Prostate gland (tissue), 2 donors: ENCODE data around the gene RCC1.

Experiments
- POLR2A ChIP-seq: fragments of 450-650 bp; IDR thresholded peaks from one replicate; pipeline ENCODE4 v1.6.1; 2016; ENCODE audit warnings: antibody characterized with exemption, mild to moderate bottlenecking
- POLR2AphosphoS5 ChIP-seq: sonication (generic); formaldehyde crosslinking; IDR thresholded peaks from one replicate; pipeline ENCODE4 v1.6.1; 2017; ENCODE audit warnings: antibody characterized with exemption
- TF ChIP-seq, protein P1 (sequence below), 4 experiments: fragments of 200-600 bp in 2 of 4; fragments of 450-650 bp in 2 of 4; sonication (generic) in 2 of 4; IDR thresholded peaks; 1 replicate in 3 of 4; 2 replicates in 1 of 4; pipeline ENCODE4 v1.5.1; 2016 to 2019; ENCODE audit warnings: antibody characterized with exemption in 4 of 4, mild to moderate bottlenecking in 2 of 4, moderate library complexity in 2 of 4

DNA sequence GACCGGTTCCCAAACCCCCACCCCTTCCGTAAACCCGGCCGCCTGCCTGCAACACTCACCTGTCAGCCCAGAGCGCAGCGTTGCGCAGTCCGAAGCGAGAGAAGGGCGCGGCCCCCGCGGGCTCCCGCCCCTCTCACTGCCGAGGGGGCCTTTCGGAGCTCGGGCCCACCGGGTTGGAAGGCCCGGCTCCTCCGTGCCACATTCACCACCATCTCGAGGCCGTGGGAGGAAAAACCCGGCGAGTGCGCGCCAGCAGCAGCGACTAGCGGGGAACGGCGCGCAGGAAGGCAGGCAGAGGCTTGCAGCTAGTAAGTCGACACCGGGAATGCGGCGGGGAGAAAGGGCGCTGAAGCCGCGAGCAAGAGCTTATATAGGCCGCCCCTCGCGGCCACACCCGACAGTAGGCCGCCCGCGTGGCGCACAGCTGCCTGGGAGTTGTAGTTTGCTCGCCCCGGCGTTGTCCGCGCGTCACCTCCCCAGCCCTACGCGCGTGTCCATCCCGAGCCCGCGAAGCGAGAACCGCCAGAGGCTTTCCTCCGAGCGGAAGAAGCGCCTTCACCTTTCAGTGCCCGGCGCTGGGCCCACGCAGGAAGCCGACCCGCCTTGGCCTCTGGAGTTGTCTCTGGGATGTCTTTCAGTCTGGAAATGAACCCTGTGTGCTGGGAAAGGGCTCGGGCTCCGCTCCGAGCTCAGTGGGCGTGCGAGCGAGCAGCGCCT is 75.8 kb downstream of the RCC1 start:
- TF ChIP-seq, protein P1, sequence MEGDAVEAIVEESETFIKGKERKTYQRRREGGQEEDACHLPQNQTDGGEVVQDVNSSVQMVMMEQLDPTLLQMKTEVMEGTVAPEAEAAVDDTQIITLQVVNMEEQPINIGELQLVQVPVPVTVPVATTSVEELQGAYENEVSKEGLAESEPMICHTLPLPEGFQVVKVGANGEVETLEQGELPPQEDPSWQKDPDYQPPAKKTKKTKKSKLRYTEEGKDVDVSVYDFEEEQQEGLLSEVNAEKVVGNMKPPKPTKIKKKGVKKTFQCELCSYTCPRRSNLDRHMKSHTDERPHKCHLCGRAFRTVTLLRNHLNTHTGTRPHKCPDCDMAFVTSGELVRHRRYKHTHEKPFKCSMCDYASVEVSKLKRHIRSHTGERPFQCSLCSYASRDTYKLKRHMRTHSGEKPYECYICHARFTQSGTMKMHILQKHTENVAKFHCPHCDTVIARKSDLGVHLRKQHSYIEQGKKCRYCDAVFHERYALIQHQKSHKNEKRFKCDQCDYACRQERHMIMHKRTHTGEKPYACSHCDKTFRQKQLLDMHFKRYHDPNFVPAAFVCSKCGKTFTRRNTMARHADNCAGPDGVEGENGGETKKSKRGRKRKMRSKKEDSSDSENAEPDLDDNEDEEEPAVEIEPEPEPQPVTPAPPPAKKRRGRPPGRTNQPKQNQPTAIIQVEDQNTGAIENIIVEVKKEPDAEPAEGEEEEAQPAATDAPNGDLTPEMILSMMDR (IDR thresholded peaks at IDR 0.05): peak in 2 of 4 experiments; percentile 54 to 63
- TF ChIP-seq POLR2AphosphoS5: peak; percentile 92
- TF ChIP-seq POLR2A: peak; percentile 85
